Activated CD4-positive, alpha-beta memory T cell treated with anti-CD3 and anti-CD28 coated beads for 36 hours (primary cell): ENCODE measurements around the gene TRIM44. TPM values are rescaled to one million over a fixed set of nuclear protein-coding genes. Genes with fewer than 3 reads are reported as not detected.

Source experiments
- CTCF ChIA-PET: fragments of 350-600 bp; sonication (Branson Sonifier 250); formaldehyde crosslinking; loops from one replicate; lab custom pipeline; 2021; ENCODE audit warnings: antibody characterized with exemption, inconsistent platforms; lab: Charles Lee
- POLR2A ChIA-PET: fragments of 350-600 bp; sonication (Branson Sonifier 250); formaldehyde crosslinking; loops from one replicate; lab custom pipeline; 2021; ENCODE audit warnings: antibody characterized with exemption; lab: Charles Lee
- DNase-seq: peaks from one replicate; pipeline ENCODE4 v3.0.0-alpha.2; 2020
- H3K27ac Mint-ChIP-seq: one replicate; pipeline ENCODE4 v1.8.0; 2021; ENCODE audit warnings: mixed read lengths
- H3K27me3 Mint-ChIP-seq: one replicate; pipeline ENCODE4 v1.8.0; 2021; ENCODE audit warnings: mixed read lengths
- H3K36me3 Mint-ChIP-seq: one replicate; pipeline ENCODE4 v1.8.0; 2021; ENCODE audit warnings: mixed read lengths
- H3K4me1 Mint-ChIP-seq: one replicate; pipeline ENCODE4 v1.8.0; 2021; ENCODE audit warnings: low read depth, mixed read lengths
- H3K4me3 Mint-ChIP-seq: one replicate; pipeline ENCODE4 v1.8.0; 2021; ENCODE audit warnings: mild to moderate bottlenecking, mixed read lengths
- H3K9me3 Mint-ChIP-seq: one replicate; pipeline ENCODE4 v1.8.0; 2021; ENCODE audit warnings: mixed read lengths
- intact Hi-C: fragments of 100-400 bp; cut with micrococcal nuclease; formaldehyde crosslinking; loops from one replicate; pipeline ENCODE4 v1.15.1; 2023
- total RNA-seq, 2 experiments: library from RNA; stranded (reverse); gene quantifications; one replicate each; pipeline ENCODE4 v1.2.3, GENCODE V29; 2021

The TRIM44 gene
- total RNA-seq, 2 experiments from 2014 or later: 27.3 to 30.0 TPM

GRCh38 chr11:35727140-35727539 is 64.6 kb downstream of the TRIM44 start:
- ChIA-PET CTCF (no interaction called here), POLR2A (no interaction called here)
- H3K36me3 Mint-ChIP-seq: peaks cover 48% of the 10 kb centered on the region
- H3K27me3 Mint-ChIP-seq: no peaks in the 10 kb centered on the region
- intact Hi-C loops: no loop called here
- no peak overlapping the region for H3K27ac Mint-ChIP-seq
- peaks cover 17% of the 10 kb centered on the region for H3K9me3 Mint-ChIP-seq
- no peak for DNase-seq
- peaks cover 4% of the 10 kb centered on the region for H3K4me1 Mint-ChIP-seq
- no peak overlapping the region for H3K4me3 Mint-ChIP-seq

GRCh38 chr11:35730254-35730653 is 67.7 kb downstream of the TRIM44 start:
- intact Hi-C loops: no loop called here
- POLR2A ChIA-PET: no interaction called here
- CTCF ChIA-PET: no interaction called here
- Mint-ChIP-seq H3K27ac (no peak overlapping the region), H3K36me3 (peaks cover 50% of the 10 kb centered on the region), H3K4me3 (no peak overlapping the region), H3K27me3 (no peaks in the 10 kb centered on the region), H3K4me1 (peaks cover 5% of the 10 kb centered on the region), H3K9me3 (peaks cover 17% of the 10 kb centered on the region)
- DNase-seq: no peak

- peaks cover 41% of the 10 kb centered on the region for H3K36me3 Mint-ChIP-seq
- H3K4me3 Mint-ChIP-seq: no peak overlapping the region
- POLR2A ChIA-PET: no interaction called here
- intact Hi-C loops: no loop called here
- CTCF ChIA-PET: no interaction called here
- H3K4me1 Mint-ChIP-seq: peaks cover 5% of the 10 kb centered on the region
- no peaks in the 10 kb centered on the region for H3K27me3 Mint-ChIP-seq
- H3K9me3 Mint-ChIP-seq: peaks cover 5% of the 10 kb centered on the region
- H3K27ac Mint-ChIP-seq: no peak overlapping the region
- no peak for DNase-seq
Measured at GRCh38 chr11:35734669-35735410, 72.3 kb downstream of the TRIM44 start.

GRCh38 chr11:35735411-35735810 is 72.8 kb downstream of the TRIM44 start:
- DNase-seq: no peak
- no peak overlapping the region for H3K27ac Mint-ChIP-seq
- H3K36me3 Mint-ChIP-seq: peaks cover 36% of the 10 kb centered on the region
- ChIA-PET CTCF (no interaction called here), POLR2A (no interaction called here)
- peaks cover 5% of the 10 kb centered on the region for H3K4me1 Mint-ChIP-seq
- no peak overlapping the region for H3K4me3 Mint-ChIP-seq
- H3K9me3 Mint-ChIP-seq: peaks cover under 1% of the 10 kb centered on the region
- no peaks in the 10 kb centered on the region for H3K27me3 Mint-ChIP-seq
- intact Hi-C loops: no loop called here

GRCh38 chr11:35735903-35736302 is 73.3 kb downstream of the TRIM44 start:
- ChIA-PET CTCF (no interaction called here), POLR2A (no interaction called here)
- DNase-seq: no peak
- H3K9me3 Mint-ChIP-seq: no peaks in the 10 kb centered on the region
- H3K27ac Mint-ChIP-seq: no peak overlapping the region
- H3K4me1 Mint-ChIP-seq: peaks cover 6% of the 10 kb centered on the region
- intact Hi-C loops: no loop called here
- peaks cover 35% of the 10 kb centered on the region for H3K36me3 Mint-ChIP-seq
- no peaks in the 10 kb centered on the region for H3K27me3 Mint-ChIP-seq
- H3K4me3 Mint-ChIP-seq: no peak overlapping the region

- H3K36me3 Mint-ChIP-seq: peaks cover 36% of the 10 kb centered on the region
Measured at GRCh38 chr11:35736952-35737351, 74.4 kb downstream of the TRIM44 start.

GRCh38 chr11:35740061-35740799 is 77.7 kb downstream of the TRIM44 start:
- H3K27me3 Mint-ChIP-seq: no peaks in the 10 kb centered on the region
- intact Hi-C loops: no loop called here
- H3K4me3 Mint-ChIP-seq: no peak overlapping the region
- POLR2A ChIA-PET: no interaction called here
- H3K36me3 Mint-ChIP-seq: peaks cover 38% of the 10 kb centered on the region
- H3K9me3 Mint-ChIP-seq: no peaks in the 10 kb centered on the region
- no peak overlapping the region for H3K27ac Mint-ChIP-seq
- DNase-seq: no peak
- peaks cover 2% of the 10 kb centered on the region for H3K4me1 Mint-ChIP-seq
- CTCF ChIA-PET: interaction anchor here (1.5 kb wide), 1 partner anchor 124 kb away, joined by 3 read pairs; no protein-coding TSS in a partner anchor

More at GRCh38 chr11:35736952-35737351, 74.4 kb downstream of the TRIM44 start:
- ChIA-PET CTCF (interaction anchor here (0.6 kb wide), 1 partner anchor 395 kb away, joined by 3 read pairs; no protein-coding TSS in a partner anchor), POLR2A (no interaction called here)
- Mint-ChIP-seq H3K4me3 (no peak overlapping the region), H3K4me1 (peaks cover 7% of the 10 kb centered on the region), H3K27ac (no peak overlapping the region), H3K9me3 (no peaks in the 10 kb centered on the region), H3K27me3 (no peaks in the 10 kb centered on the region)
- intact Hi-C loops: no loop called here
- DNase-seq: no peak

GRCh38 chr11:35742707-35743454 is 80.3 kb downstream of the TRIM44 start:
- no peak for DNase-seq
- H3K4me1 Mint-ChIP-seq: peaks cover 2% of the 10 kb centered on the region
- no peak overlapping the region for H3K4me3 Mint-ChIP-seq
- H3K27me3 Mint-ChIP-seq: no peaks in the 10 kb centered on the region
- ChIA-PET CTCF (no interaction called here), POLR2A (no interaction called here)
- no peaks in the 10 kb centered on the region for H3K9me3 Mint-ChIP-seq
- peaks cover 24% of the 10 kb centered on the region for H3K36me3 Mint-ChIP-seq
- no peak overlapping the region for H3K27ac Mint-ChIP-seq
- intact Hi-C loops: no loop called here

- CTCF ChIA-PET: no interaction called here
- no peak for DNase-seq
- POLR2A ChIA-PET: no interaction called here
- H3K4me3 Mint-ChIP-seq: no peak overlapping the region
- no peak overlapping the region for H3K27ac Mint-ChIP-seq
- H3K36me3 Mint-ChIP-seq: peaks cover 14% of the 10 kb centered on the region
- no peaks in the 10 kb centered on the region for H3K27me3 Mint-ChIP-seq
- intact Hi-C loops: no loop called here
- H3K4me1 Mint-ChIP-seq: no peaks in the 10 kb centered on the region
- no peaks in the 10 kb centered on the region for H3K9me3 Mint-ChIP-seq
Measured at GRCh38 chr11:35746356-35747153, 84.0 kb downstream of the TRIM44 start.

- Mint-ChIP-seq H3K9me3 (no peaks in the 10 kb centered on the region), H3K4me3 (no peak overlapping the region), H3K36me3 (peaks cover 17% of the 10 kb centered on the region), H3K27ac (no peak overlapping the region), H3K27me3 (no peaks in the 10 kb centered on the region), H3K4me1 (no peaks in the 10 kb centered on the region)
- intact Hi-C loops: no loop called here
- DNase-seq: no peak
- ChIA-PET POLR2A (no interaction called here), CTCF (interaction anchor here (1.0 kb wide), 1 partner anchor 74 kb away, joined by 3 read pairs; no protein-coding TSS in a partner anchor)
Measured at GRCh38 chr11:35747668-35748067, 85.1 kb downstream of the TRIM44 start.

- H3K9me3 Mint-ChIP-seq: no peaks in the 10 kb centered on the region
- POLR2A ChIA-PET: no interaction called here
- CTCF ChIA-PET: interaction anchor here (1.0 kb wide), 1 partner anchor 73 kb away, joined by 3 read pairs; no protein-coding TSS in a partner anchor
- no peak overlapping the region for H3K4me3 Mint-ChIP-seq
- no peak for DNase-seq
- no peaks in the 10 kb centered on the region for H3K4me1 Mint-ChIP-seq
- H3K36me3 Mint-ChIP-seq: peaks cover 21% of the 10 kb centered on the region
- intact Hi-C loops: no loop called here
- no peak overlapping the region for H3K27ac Mint-ChIP-seq
- H3K27me3 Mint-ChIP-seq: no peaks in the 10 kb centered on the region
Measured at GRCh38 chr11:35748644-35749043, 86.1 kb downstream of the TRIM44 start.
